Cerebellar nuclear complex (tissue), 1 donor: ENCODE measurements around the gene RITA1.

Experiments
- DNase-seq, 2 experiments: peaks; one replicate each; lab custom pipeline; 2025; lab: John Stamatoyannopoulos, UW

Gene RITA1

DNA sequence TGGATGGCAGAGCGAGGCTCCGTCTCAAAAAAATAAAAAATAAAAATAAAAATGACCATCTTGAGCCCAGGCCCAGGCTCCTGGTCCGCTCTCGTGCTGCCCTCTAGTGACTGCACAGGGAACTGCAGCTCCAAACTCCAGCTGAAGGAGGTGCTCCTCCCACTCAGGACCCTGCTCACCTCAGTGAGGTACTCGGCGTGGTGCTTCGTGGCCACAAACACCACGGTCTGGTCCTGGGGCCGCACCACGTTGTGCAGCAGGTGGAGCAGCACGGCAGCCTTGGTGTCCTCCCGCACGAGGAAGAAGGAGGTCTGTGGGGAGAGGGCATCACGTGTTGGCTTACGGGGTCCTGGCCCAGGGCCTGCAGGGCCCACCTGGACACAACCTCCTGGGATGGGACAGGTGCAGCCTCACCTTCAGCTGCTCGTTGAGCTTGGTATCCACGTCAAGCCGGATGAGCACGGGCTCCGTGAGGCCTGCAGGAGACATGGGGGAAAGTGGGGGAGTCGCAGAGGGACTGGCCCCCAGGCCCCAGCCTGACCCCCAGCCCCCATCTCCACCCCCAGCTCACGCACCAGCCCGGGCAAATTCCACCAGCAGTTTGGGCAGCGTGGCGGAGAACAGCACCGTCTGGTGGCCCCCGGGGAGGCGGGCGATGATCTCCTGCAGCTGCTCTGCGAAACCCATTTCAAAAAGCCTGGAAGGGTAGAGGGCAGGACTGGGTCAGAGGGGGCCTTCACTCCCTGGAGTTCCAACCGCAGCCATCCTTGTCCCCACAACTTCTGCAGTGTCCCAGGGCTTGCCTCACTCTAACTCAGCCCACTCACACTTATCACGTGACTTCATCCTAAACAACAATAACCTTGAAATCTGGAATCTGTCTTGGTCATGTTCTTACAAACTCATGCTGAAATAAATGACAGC, 10.8 kb upstream of the RITA1 start:
- DNase-seq = peak in 1 of 2 experiments; percentile 22

DNA sequence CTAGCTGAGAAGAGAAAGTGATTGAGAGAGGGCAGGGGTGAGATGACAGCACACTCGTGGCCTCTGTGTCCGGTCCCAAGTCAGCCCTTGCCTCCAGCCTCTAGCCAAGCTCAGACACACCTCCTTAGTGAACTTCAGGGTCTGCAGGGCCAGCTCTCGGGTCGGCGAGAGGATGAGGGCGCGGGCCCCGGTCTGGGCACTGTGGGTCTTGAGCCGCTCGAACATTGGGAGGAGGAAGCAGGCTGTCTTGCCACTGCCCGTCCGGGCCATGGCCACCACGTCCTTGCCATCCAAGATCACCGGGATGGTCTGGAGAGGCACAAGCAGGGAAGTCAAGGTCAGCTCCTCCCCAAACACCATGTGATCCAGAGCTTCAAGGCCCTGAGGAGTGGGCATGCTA, 6.5 kb upstream of the RITA1 start:
- DNase-seq = no peak

DNA sequence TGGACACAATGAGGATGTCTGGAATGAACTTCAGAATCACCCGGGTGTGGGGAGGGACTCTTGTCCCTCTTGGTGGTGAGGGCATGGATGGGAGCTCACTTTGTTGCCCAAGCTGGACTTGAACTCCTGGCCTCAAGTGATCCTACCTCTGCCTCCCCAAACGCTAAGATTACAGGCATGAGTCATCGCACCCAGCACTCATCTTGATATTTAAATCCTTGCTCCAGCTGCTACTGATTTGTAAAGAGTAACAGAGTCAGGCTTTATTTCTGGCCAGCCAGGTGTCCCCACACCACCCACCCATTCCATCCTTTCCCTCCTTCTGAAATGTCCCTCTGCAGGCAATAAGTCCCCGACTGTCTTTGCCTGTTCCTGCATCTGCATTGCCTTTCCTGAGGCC, 5.2 kb upstream of the RITA1 start:
- DNase-seq = no peak

DNA sequence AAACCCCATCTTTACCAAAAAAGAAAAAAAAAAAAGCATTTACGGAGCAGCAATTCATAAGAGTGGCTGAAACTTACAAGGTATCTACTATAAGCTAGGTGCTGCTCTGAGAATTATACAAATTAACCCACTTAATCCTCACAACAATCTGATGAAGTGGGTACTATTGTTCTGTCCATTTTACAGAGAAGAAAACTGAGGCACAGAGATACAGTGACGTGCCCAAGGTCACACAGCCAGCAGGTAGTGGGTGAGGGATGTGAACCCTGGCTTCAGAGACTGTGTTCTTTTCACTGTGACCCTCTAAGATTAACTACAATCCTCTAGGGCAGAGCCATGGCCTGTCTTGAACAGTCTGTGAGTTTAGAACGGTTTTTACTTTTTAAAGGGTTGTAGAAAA, 3.5 kb upstream of the RITA1 start:
- no peak for DNase-seq

DNA sequence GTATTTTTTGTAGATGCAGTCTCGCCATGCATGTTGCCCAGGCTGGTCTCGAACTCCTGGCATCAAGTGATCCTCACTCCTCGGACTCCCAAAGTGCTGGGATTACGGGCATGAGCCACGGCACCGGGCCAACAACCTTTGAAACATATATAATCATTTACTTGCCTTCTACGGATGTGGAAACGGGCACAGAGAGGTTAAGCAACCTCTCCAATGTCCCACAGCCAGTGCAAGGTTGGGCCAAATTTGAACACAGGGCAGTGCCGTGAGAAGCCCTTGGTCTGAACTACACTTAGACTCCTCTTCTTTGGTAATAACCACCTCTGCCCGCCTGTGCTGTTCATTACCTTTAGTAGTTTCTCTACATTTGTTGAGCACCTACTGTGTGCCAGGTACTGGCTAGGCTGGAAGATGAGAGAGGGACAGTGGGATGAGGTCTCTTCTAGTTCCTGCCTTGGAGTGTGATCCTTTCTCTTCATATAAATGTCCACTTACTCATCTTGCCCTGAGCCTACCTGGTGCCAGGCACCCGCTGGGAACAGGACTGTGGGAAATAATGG, 2.4 kb upstream of the RITA1 start:
- DNase-seq = no peak

DNA sequence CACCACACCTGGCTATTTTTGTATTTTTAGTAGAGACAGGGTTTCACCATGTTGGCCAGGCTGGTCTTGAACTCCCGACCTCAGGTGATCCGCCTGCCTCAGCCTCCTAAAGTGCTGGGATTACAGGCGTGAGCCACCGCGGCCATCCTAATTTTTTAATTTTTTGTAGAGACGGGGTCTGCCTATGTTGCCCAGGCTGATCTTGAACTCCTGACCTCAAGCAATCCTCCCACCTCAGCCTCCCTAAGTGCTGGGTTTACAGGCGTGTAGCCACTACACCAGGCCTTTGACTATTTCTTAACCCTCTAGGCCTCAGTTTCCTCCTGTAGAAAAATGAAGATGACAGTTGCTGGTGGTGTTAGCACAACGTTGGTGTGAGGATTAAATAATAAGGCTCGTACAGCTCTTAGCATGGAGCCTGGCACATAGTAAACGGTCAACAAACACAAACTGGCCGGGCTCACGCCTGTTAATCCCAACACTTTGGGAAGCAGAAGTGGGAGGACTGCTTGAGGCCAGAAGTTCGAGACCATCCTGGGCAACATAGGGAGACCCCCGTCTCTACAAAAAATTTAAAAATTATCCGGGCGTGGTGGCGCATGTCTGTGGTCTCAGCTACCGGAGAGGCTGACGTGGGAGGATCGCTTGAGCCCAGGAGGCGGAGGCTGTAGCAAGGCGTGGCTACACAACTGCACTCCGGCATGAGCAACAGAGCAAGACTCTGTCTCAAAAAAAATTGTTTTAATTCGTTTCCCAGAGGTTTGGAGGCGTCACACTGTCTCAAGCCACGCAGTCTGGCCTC, 1.2 kb upstream of the RITA1 start:
- no peak for DNase-seq

DNA sequence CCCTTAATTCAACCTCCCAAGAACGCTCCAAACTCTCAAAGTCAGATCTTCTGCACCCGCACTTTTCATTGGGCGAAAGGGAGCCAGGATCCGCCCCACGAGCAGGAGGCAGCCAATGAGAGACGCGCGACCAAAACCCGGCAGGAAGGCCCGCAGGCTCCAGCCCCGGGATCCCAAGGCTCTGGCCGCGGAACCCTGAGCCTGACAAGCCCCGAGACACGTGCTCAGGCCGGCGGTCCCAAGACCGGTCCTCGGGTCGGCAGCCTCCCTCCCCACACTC, 681 bp upstream of the RITA1 start:
- DNase-seq = peak in 1 of 2 experiments; percentile 28

DNA sequence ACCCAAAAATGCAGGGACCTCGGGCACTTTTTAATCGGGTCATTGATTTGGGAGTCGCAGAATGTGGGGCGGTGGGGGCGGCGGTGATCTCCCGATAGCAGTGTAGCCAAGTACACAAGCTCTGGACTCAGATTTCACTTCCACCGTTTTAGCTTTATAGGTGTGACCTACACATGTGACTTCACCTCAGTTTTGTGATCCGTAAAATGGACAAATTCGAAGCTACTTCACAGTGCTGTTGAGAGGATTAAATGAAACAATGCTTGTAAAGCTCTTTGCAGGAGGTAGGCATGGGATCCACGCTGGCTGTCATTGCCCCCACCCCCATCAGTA, 478 bp downstream of the RITA1 start:
- no peak for DNase-seq

DNA sequence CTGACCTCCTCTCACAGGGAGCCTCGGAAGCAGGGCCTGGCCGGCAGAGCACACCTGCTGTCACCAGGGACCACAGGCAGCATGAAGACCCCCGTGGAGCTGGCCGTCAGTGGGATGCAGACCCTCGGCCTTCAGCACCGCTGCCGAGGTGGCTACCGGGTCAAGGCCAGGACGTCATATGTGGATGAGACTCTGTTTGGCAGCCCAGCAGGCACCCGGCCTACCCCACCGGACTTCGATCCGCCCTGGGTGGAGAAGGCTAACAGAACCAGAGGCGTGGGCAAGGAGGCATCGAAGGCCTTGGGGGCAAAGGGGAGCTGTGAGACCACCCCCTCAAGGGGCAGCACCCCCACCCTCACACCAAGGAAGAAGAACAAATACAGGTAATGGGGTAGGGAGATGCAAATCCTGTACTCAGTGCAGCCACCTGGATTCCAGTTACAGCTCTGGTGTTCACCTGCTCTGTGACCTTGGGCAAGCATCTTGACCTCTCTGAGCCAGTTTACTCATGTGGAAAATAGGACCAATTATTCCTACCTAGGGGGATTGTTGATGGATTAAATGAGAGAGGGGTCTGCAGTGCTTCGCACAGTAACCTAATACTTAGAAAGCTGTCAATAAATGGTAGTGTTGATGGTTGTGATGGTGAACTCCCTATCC, 1.3 kb downstream of the RITA1 start:
- DNase-seq = no peak

DNA sequence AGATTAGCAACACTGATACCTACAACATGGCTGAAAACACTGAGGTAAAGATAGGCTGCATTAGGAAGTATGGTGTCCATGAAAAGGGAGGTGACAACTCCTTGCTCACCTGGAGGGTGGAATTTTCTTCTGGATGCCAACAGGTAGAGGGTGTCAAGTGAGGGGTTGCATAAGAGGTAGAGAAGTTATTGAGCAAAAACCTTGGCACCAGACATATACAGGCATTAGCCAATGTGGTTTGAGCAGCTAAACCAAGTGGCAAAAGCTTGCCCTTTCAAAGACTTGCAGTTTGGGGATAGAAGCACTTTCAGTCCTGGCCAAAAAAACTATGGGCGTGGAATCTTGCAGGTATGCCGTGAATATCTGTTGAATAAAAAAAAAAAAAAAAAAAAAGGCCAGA, 3.8 kb downstream of the RITA1 start:
- DNase-seq = no peak

DNA sequence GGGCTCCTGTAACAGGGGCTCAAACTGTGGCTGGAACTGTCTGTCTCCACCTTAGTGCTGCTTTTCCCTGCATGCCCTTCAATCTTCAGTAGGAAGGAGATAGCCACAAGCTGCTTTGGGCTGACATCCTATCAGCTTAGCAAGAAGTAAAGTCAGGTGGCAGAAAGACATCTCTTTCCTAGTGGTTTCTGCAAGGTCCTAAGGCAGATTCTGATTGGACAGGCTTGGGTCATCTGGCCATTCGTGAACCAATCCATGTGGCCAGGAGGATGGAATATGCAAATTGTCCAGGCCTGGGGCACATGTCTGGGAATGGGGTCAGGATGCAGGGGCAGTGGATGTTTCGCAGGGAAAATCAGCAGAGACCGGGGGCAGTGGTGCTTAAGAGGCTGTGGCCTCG, 5.2 kb downstream of the RITA1 start:
- DNase-seq = no peak

DNA sequence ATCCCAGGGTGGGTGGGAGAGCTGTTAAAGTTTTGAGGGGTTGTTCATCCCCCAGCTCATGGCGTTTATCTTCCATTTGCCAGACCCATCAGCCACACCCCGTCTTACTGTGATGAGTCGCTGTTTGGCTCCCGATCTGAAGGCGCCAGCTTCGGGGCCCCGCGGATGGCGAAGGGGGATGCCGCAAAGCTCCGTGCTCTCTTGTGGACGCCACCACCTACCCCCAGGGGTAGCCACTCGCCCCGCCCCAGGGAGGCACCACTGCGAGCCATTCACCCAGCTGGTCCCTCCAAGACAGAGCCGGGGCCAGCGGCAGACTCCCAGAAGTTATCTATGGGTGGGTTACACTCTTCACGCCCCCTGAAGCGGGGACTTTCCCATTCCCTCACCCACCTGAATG, 5.7 kb downstream of the RITA1 start:
- DNase-seq = no peak

DNA sequence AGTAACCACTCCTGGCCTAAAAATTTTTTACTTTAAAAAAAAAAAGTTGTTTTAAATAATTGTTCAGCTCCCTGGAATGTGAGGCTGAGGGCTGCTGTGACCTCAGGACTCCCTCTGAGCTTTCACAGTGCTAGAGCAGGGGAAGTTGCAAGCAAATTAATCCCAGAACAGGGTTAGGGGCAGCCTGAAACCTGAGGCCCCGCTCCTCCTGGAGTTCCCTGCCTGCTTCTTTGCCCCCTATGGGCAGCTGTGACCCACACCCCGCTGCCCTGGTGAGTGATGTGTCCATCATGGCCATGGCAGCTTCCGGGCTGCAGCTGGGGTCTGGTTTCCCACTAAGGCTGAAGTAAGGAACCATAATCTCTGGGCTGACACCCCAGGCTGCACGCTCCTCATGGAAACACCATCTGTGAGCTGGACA, 9.5 kb downstream of the RITA1 start:
- DNase-seq = no peak

DNA sequence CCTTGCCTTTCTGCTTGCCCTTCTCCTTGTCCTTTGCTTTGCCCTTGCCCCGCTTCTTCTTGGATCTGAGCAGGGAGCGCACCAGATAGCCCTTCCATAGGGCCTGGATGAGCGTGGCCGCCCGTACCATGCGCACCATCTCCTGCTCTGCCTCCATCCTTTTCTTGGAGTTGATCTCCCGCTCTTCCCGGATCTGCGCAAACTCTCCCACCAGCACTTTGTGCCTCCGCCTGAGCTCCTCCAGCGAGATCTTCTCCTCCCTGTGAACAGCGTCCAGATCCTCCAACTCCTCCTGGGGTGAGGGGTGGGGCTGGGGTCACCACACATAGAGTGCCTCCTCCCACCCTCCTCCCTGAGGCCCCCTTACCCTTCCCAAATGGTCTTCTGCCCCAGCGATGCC, 10.1 kb downstream of the RITA1 start:
- no peak for DNase-seq

DNA sequence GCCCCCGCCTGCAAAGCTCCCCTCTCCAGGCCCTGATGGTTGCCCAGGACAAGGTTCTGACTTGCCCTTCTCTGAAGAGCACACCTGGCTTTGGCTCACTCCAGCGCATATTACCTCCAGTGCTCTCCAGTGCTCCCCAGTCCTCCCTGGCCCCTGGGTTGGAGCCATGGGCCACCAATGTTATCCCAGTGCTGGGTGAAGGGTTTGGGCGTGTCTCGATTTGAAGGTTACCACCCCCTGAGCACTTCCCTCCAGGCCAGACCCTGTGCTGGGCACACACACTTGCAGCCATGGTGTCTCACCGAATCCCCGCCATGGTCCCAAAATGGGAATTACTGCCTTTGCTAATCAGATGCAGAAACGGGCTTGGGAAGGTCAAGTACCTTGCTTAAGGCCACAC, 11.1 kb downstream of the RITA1 start:
- DNase-seq = no peak

DNA sequence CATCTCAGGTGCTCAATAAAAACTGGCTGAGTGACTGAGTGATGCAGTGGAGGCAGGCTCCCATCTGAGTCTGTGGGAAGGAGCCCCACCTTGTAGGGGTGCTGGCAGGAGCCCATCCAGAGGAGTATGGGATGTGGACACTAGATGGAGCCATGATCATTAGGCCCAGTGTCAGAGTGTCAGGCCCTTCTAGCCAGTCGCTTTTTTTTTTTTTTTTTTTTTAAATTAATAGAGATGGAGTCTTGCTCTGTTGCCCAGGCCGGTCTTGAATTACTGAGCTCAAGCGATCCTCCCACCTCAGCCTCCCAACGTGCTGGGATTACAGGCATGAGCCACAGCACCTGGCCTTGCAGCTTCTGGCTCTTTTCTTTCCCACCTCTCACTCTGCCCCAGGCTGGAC, 11.5 kb downstream of the RITA1 start:
- peak in 1 of 2 experiments; percentile 20 for DNase-seq

DNA sequence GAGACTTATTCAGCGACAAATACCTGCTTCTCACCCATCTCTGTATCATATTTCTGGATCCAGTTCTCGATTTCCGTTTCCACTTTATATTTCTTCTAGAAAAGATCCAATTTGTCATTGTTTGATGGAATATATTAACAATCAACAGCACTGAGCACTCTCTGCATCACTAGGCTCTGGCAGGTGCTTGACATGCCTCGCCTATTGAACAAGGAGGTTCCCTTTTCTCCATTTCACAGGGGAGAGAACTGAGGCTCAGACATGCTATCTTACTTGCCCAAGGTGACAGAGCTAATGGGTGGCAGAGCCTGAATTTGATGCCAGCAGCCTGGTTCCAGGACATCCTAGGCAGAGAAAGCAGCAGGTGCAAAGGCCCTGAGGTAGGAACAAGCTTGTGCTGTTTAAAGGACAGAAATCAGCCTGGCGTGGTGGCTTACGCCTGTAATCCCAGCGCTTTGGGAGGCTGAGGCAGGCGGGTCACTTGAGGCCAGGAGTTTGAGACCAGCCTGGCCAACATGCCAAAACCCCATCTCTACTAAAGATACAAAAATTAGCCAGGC, 12.1 kb downstream of the RITA1 start:
- no peak for DNase-seq

DNA sequence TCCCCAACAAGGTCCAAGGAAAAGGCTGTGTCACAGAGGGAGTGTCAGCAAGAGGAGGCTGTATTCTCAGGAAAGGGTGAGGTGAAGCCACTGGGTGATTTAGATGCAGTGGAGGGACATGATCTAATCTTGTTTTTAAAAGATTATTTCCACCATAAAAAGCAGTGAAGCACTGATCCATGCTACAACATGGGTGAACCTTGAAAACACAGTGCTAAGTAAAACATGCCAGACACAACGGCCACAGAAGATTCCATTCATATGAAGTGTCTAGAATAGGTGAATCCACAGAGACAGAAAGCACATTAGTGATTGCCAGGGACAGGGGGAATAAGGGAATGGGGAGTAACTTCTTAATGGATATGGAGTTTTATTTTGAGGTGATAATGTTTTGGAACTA, 12.8 kb downstream of the RITA1 start:
- DNase-seq = no peak

DNA sequence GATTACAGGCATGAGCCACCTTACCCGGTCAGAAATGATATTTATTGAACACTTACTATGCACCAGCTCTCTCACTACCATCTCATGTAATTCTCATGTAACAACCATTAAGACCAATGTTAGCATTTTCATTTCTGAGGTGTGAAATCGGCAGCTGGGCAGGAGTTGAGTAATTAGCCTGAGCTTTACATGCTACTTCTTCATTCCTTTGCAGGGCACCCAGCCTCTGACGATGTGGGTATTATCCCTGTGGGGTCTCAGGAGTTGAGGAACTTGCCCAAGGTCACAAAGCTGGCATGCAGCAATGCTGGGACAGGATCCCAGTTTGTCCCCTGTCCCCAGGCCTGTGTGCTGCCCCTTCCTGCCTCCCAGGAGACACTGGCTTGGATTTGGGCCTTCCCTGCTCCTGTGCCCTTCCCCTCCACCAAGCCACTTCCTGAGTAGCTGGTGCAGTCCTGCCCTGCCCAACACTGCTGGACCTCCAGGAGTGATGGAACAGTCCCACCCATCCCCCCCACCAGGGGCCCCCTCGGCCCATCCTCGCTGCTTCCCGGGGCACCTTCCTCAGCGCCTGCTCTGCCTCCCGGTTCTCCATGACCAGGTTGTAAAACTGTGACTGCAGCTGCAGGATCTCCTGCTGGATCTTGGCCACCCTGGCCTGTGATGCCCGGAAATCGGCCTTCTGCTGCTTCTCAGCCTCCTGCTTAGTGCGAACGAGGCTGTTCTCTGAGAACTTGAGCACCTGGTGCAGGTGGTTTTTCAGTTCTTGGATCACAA, 14.7 kb downstream of the RITA1 start:
- no peak for DNase-seq

DNA sequence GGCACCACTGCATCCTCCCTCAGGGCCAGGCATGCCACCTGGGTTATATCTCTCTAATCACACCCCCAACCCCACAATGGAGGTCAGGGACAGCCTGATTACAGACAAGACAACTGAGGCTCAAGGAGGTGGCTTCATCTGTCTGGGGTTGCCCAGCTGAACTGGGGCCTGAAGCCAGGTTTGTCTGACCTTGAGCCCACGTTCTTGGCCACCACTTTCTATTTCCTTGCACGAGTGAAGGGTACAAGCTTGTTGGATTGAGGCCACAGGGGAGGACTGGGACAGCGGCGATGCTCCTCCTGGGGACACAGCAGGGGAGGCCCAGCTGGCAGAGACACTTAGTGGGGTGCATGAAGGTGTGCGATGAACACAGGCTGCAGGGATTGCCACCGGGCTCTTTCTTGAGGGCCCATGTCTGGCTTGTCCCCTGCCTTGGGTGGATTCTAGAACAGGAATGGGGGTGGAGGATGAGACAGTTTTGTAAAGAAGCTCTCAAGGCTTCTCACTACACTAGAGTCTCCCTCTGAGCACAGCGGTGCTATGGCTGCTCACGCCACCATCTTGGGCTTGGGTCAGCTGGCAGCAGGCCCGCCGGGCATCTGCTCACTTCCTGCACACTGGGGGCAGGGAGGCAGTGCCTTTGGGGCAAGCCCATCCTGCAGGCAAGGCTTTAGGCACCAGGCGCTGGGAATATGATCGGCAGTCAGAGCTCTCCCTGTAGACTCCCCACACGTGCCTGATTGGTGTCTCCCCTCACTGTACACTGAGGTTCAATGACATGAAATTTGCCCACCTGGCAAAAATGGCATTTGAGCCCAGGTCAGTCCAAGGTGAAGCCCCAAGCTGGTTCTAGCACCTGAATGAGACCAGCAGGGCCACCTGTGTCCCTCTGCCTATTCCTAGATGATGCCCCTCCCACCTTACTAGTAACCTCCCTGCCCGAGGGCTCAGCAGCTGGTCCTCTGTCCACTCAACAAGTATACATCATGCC, 16.0 kb downstream of the RITA1 start:
- no peak for DNase-seq
